OCI-LY3 (cell line): ENCODE results near the gene ATP5MG.

Experiments used
- CTCF ChIP-seq: fragments of 200-600, 300-600 bp; sonication (generic); IDR thresholded peaks from 2 replicates; pipeline ENCODE4 v1.5.1; 2014; ENCODE audit warnings: antibody characterized with exemption, low read length, low read depth
- EZH2phosphoT487 ChIP-seq: fragments of 200-600 bp; shearing (Covaris generic); IDR thresholded peaks from 2 replicates; pipeline ENCODE4 v1.6.1; 2018; ENCODE audit warnings: antibody characterized with exemption, mixed run types, low read depth

GRCh38 chr11:118430956-118431355 is 29.6 kb downstream of the ATP5MG start:
- TF ChIP-seq CTCF (peak; percentile 37), EZH2phosphoT487 (no peak)
